Measurements from ENCODE around the gene NTN3.

NTN3 gene

GRCh38 chr16:2470603-2471015 lies 488 bp upstream of the NTN3 start:
- Histone ChIP-seq H3K27me3 (ENCODE audit: insufficient read depth, low read length, poor library complexity, severe bottlenecking) (no peaks in the 10 kb centered on the region), H3K9ac (ENCODE audit: low read depth, low read length, poor library complexity, severe bottlenecking) (peak overlapping the region; percentile 100), H3K4me3 (ENCODE audit: low read length, poor library complexity, severe bottlenecking) (peak overlapping the region; percentile 80)

GRCh38 chr16:2471653-2472487 lies 773 bp downstream of the NTN3 start:
- Histone ChIP-seq H3K4me3 (ENCODE audit: low read length, poor library complexity, severe bottlenecking) (peak overlapping the region; percentile 80), H3K9ac (ENCODE audit: low read depth, low read length, poor library complexity, severe bottlenecking) (peak overlapping the region; percentile 100), H3K36me3 (ENCODE audit: insufficient read depth, low read length) (no peaks in the 10 kb centered on the region), H3K79me2 (ENCODE audit: insufficient read depth, low read length) (peaks cover 26% of the 10 kb centered on the region), H3K4me2 (ENCODE audit: low read depth, low read length, poor library complexity, severe bottlenecking) (peak overlapping the region; percentile 92), H3K4me1 (ENCODE audit: insufficient read depth, low read length, poor library complexity, severe bottlenecking) (peaks cover 34% of the 10 kb centered on the region), H3K9me2 (replicated peaks; ENCODE audit: low read depth, low read length) (no peaks in the 10 kb centered on the region), H3K9me3 (ENCODE audit: insufficient read depth, low read depth, low read length) (no peaks in the 10 kb centered on the region), H3K27me3 (ENCODE audit: insufficient read depth, low read length, poor library complexity, severe bottlenecking) (no peaks in the 10 kb centered on the region), H2AFZ (ENCODE audit: low read length) (no peak overlapping the region), H4K20me1 (ENCODE audit: insufficient read depth, low read length, poor library complexity, severe bottlenecking) (peaks cover 14% of the 10 kb centered on the region), H3F3A (ENCODE audit: low read depth) (no peaks in the 10 kb centered on the region)
- TF ChIP-seq EZH2phosphoT487 (IDR thresholded peaks at IDR 0.05; ENCODE audit: borderline replicate concordance) (no peak), CTCF (conservative IDR thresholded peaks at IDR 0.05; ENCODE audit: low read length) (no peak)

More at GRCh38 chr16:2470603-2471015, 488 bp upstream of the NTN3 start:
- H3K9me3 ChIP-seq (ENCODE audit: insufficient read depth, low read depth, low read length), result no peaks in the 10 kb centered on the region
- peaks cover 6% of the 10 kb centered on the region for H4K20me1 ChIP-seq (ENCODE audit: insufficient read depth, low read length, poor library complexity, severe bottlenecking)
- H3K4me1 ChIP-seq (ENCODE audit: insufficient read depth, low read length, poor library complexity, severe bottlenecking), result peaks cover 35% of the 10 kb centered on the region
- H3K36me3 ChIP-seq (ENCODE audit: insufficient read depth, low read length), result no peaks in the 10 kb centered on the region
- TF ChIP-seq EZH2phosphoT487 (IDR thresholded peaks at IDR 0.05; ENCODE audit: borderline replicate concordance) (no peak), CTCF (conservative IDR thresholded peaks at IDR 0.05; ENCODE audit: low read length) (no peak)
- H3K79me2 ChIP-seq (ENCODE audit: insufficient read depth, low read length), result peaks cover 14% of the 10 kb centered on the region
- H3F3A ChIP-seq (ENCODE audit: low read depth), result no peaks in the 10 kb centered on the region
- no peaks in the 10 kb centered on the region for H3K9me2 ChIP-seq (replicated peaks; ENCODE audit: low read depth, low read length)
- H3K4me2 ChIP-seq (ENCODE audit: low read depth, low read length, poor library complexity, severe bottlenecking), result peak overlapping the region; percentile 92
- no peak overlapping the region for H2AFZ ChIP-seq (ENCODE audit: low read length)

- Histone ChIP-seq H3K36me3 (ENCODE audit: insufficient read depth, low read length) (no peaks in the 10 kb centered on the region), H3K4me3 (ENCODE audit: low read length, poor library complexity, severe bottlenecking) (no peak overlapping the region), H3K4me2 (ENCODE audit: low read depth, low read length, poor library complexity, severe bottlenecking) (peak overlapping the region; percentile 92), H3K9me3 (ENCODE audit: insufficient read depth, low read depth, low read length) (no peaks in the 10 kb centered on the region), H3K9me2 (replicated peaks; ENCODE audit: low read depth, low read length) (no peaks in the 10 kb centered on the region), H2AFZ (ENCODE audit: low read length) (no peak overlapping the region), H3K4me1 (ENCODE audit: insufficient read depth, low read length, poor library complexity, severe bottlenecking) (peaks cover 31% of the 10 kb centered on the region), H4K20me1 (ENCODE audit: insufficient read depth, low read length, poor library complexity, severe bottlenecking) (peaks cover 14% of the 10 kb centered on the region), H3K27me3 (ENCODE audit: insufficient read depth, low read length, poor library complexity, severe bottlenecking) (no peaks in the 10 kb centered on the region), H3K79me2 (ENCODE audit: insufficient read depth, low read length) (peaks cover 32% of the 10 kb centered on the region), H3F3A (ENCODE audit: low read depth) (no peaks in the 10 kb centered on the region), H3K9ac (ENCODE audit: low read depth, low read length, poor library complexity, severe bottlenecking) (peak overlapping the region; percentile 61)
- TF ChIP-seq EZH2phosphoT487 (IDR thresholded peaks at IDR 0.05; ENCODE audit: borderline replicate concordance) (no peak), CTCF (conservative IDR thresholded peaks at IDR 0.05; ENCODE audit: low read length) (no peak)
Observed at GRCh38 chr16:2472488-2472864, 1.4 kb downstream of the NTN3 start.

Data from Loucy (cell line).